Glutamatergic neuron (in vitro differentiated cells): ENCODE data around the gene GNPAT. TPM values are rescaled to one million over a fixed set of nuclear protein-coding genes. Genes with fewer than 3 reads are reported as not detected.

Source experiments
- DNase-seq: peaks from one replicate; pipeline ENCODE4 v3.0.0; 2022
- H3K27ac Mint-ChIP-seq: one replicate; pipeline ENCODE4 v1.8.0; 2020; ENCODE audit warnings: mild to moderate bottlenecking, mixed read lengths, inconsistent platforms; ENCODE audit not compliant: unreplicated experiment
- H3K27me3 Mint-ChIP-seq: one replicate; pipeline ENCODE4 v1.8.0; 2020; ENCODE audit warnings: mild to moderate bottlenecking, moderate library complexity, mixed read lengths, inconsistent platforms; ENCODE audit not compliant: unreplicated experiment
- H3K36me3 Mint-ChIP-seq: one replicate; pipeline ENCODE4 v1.8.0; 2020; ENCODE audit warnings: mild to moderate bottlenecking, mixed read lengths, inconsistent platforms; ENCODE audit not compliant: unreplicated experiment
- H3K4me1 Mint-ChIP-seq: one replicate; pipeline ENCODE4 v1.8.0; 2020; ENCODE audit warnings: mild to moderate bottlenecking, low read depth, mixed read lengths, inconsistent platforms; ENCODE audit not compliant: unreplicated experiment
- H3K4me3 Mint-ChIP-seq: one replicate; pipeline ENCODE4 v1.8.0; 2020; ENCODE audit warnings: mild to moderate bottlenecking, mixed read lengths, inconsistent platforms; ENCODE audit not compliant: unreplicated experiment
- H3K9me3 Mint-ChIP-seq: one replicate; pipeline ENCODE4 v1.8.0; 2020; ENCODE audit warnings: mild to moderate bottlenecking, moderate library complexity, mixed read lengths, inconsistent platforms; ENCODE audit not compliant: unreplicated experiment
- total RNA-seq: library from RNA; stranded (reverse); fragmentation: NEBNext Ultra II Directional; extraction: Animal tissue kit (Norgen Biotek cat#: 25700); gene quantifications from one replicate; pipeline ENCODE4 v1.2.1, GENCODE V29; 2021; ENCODE audit not compliant: unreplicated experiment
- TF ChIP-seq, protein P1 (sequence below): fragments of 200-600 bp; sonication (generic); IDR thresholded peaks from one replicate; pipeline ENCODE4 v1.5.0; 2021; ENCODE audit not compliant: partially characterized antibody, unreplicated experiment

The GNPAT gene
- total RNA-seq, 1 donor from 2014 or later: 53.9 TPM

DNA sequence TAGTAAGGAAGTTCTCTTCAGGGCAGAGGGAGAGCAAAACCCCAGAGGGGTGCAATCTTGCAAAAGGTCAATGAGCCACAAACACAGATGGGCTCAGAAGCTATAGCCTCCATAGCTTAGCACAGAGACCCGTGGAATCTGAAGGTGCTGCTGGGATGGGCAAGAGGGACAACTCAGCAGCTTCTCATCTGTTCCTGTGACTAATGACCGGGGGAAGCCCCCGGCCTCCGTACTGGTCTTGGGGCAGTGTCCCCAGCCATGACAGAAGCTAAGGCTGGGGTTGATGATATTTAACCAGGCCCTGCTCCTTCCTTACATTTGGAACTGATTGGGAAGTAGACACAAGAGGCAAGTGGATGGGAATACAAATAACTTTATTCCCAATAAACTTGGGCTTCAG, 77.6 kb downstream of the GNPAT start:
- no peak overlapping the region for H3K27ac Mint-ChIP-seq
- H3K4me1 Mint-ChIP-seq: no peaks in the 10 kb centered on the region
- no peaks in the 10 kb centered on the region for H3K27me3 Mint-ChIP-seq
- H3K36me3 Mint-ChIP-seq: no peaks in the 10 kb centered on the region
- TF ChIP-seq, protein P1, sequence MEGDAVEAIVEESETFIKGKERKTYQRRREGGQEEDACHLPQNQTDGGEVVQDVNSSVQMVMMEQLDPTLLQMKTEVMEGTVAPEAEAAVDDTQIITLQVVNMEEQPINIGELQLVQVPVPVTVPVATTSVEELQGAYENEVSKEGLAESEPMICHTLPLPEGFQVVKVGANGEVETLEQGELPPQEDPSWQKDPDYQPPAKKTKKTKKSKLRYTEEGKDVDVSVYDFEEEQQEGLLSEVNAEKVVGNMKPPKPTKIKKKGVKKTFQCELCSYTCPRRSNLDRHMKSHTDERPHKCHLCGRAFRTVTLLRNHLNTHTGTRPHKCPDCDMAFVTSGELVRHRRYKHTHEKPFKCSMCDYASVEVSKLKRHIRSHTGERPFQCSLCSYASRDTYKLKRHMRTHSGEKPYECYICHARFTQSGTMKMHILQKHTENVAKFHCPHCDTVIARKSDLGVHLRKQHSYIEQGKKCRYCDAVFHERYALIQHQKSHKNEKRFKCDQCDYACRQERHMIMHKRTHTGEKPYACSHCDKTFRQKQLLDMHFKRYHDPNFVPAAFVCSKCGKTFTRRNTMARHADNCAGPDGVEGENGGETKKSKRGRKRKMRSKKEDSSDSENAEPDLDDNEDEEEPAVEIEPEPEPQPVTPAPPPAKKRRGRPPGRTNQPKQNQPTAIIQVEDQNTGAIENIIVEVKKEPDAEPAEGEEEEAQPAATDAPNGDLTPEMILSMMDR: no peak
- peaks cover 3% of the 10 kb centered on the region for H3K9me3 Mint-ChIP-seq
- DNase-seq: no peak
- no peak overlapping the region for H3K4me3 Mint-ChIP-seq

DNA sequence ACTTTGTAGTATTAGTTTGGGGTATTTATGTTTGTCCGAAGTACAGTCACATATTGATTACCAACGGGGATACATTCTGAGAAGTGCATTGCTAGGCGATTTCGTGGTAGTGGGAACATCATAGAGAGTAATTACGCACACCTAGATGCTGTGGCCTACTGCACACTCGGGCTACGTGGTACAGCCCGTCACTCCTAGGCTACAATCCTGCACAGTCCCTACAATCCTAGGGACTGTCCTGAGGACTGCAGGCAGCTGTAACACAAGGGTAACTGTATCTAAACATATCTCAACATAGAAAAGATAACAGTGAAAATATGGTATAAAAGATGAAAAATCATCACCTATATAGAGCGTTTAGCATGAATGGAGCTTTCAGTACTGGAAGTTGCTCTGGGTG, 78.1 kb downstream of the GNPAT start:
- no peak overlapping the region for H3K27ac Mint-ChIP-seq
- H3K9me3 Mint-ChIP-seq: peaks cover 3% of the 10 kb centered on the region
- no peaks in the 10 kb centered on the region for H3K36me3 Mint-ChIP-seq
- H3K4me3 Mint-ChIP-seq: no peak overlapping the region
- no peak for DNase-seq
- TF ChIP-seq, protein P1: no peak
- no peaks in the 10 kb centered on the region for H3K4me1 Mint-ChIP-seq
- H3K27me3 Mint-ChIP-seq: no peaks in the 10 kb centered on the region

DNA sequence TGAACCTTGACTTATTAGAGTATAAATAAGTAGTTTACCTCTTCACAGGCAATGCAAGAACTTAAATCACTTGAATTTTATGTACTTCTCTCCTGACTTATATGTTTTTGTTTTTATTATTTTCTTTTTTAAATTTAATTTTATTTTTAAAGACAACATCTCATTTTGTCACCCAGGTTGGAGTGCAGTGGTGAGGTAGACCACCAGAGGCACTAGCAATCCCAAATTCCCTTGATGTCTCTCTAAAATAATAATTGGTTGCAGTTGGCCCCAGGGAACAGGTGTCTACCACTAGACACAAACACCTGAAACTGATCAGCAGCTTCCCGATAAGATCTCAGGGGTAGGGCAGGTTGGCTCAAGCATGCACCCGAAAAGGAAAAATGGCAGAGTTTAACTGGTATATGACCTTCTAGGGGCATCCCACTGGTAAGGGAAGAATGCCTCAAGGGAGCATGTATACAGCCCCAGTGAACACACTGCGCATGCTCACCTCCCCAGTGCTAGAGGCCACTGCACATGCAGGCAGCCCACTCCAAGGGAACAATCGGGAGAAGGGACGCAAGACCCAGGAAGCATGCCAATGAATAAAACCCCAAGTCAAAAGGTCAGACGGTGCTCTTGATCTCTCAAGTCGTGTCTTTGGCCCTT, 82.0 kb downstream of the GNPAT start:
- no peak for DNase-seq
- TF ChIP-seq, protein P1: peak; percentile 26
- no peak overlapping the region for H3K4me3 Mint-ChIP-seq
- peaks cover 1% of the 10 kb centered on the region for H3K9me3 Mint-ChIP-seq
- H3K27me3 Mint-ChIP-seq: no peaks in the 10 kb centered on the region
- H3K36me3 Mint-ChIP-seq: no peaks in the 10 kb centered on the region
- no peaks in the 10 kb centered on the region for H3K4me1 Mint-ChIP-seq
- H3K27ac Mint-ChIP-seq: no peak overlapping the region

DNA sequence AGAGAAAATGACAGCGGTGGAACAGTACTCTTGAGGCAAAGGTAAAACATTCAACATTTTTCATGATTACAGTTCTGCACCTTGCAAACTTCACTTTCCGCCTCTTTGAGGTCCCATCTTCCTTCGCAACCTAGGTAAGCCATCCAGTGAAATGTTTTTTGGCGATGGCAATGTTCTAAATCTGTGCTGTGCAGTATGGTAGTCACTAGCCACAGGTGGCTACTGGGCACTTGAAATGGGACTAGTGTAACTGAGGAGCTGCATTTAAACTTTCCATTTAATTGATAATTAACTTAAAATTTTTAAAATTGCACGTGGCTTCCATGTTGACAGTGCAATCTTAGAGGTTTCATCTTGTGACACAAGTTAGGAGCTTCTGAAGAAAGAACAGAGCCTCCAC, 83.6 kb downstream of the GNPAT start:
- Mint-ChIP-seq H3K4me1 (no peaks in the 10 kb centered on the region), H3K4me3 (no peak overlapping the region), H3K36me3 (no peaks in the 10 kb centered on the region), H3K9me3 (peaks cover 1% of the 10 kb centered on the region), H3K27ac (no peak overlapping the region), H3K27me3 (no peaks in the 10 kb centered on the region)
- TF ChIP-seq, protein P1: no peak
- DNase-seq: no peak

DNA sequence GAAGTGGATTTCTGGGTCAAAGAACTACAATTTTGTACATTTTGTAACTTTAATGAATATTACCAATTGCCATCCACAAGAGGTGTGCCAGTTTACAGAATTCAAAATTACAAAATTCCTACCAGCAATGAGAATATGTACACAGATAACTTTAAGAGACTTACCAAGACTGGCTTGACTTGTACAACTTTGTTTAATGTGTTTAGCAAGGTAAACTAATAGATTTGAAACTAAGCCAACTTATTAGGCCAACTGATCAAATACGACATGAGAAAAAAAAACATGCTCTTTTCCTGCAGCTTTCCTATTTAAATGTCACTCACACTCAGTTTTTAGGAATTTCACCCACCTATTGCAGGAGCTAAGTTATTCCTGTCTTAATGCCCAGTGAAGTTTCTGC, 85.2 kb downstream of the GNPAT start:
- Mint-ChIP-seq H3K27me3 (no peaks in the 10 kb centered on the region), H3K9me3 (peaks cover 1% of the 10 kb centered on the region), H3K4me3 (no peak overlapping the region), H3K4me1 (no peaks in the 10 kb centered on the region), H3K36me3 (no peaks in the 10 kb centered on the region), H3K27ac (no peak overlapping the region)
- TF ChIP-seq, protein P1: no peak
- DNase-seq: no peak

Other genes starting within 250 kb of the GNPAT start
- gene FAM89A, start 201.0 kb upstream of the GNPAT start, total RNA-seq: 6.4 TPM
- gene TRIM67, start 79.2 kb upstream of the GNPAT start, total RNA-seq: 3.9 TPM
- gene EXOC8, start 96.6 kb downstream of the GNPAT start, total RNA-seq: 11.4 TPM
- 21.4 TPM for gene SPRTN, start 97.1 kb downstream of the GNPAT start, total RNA-seq
- gene EGLN1, start 181.1 kb downstream of the GNPAT start, total RNA-seq: 12.3 TPM